H1 (cell line): ENCODE data around the gene FGD5. TPM values are rescaled to one million over a fixed set of nuclear protein-coding genes. Genes with fewer than 3 reads are reported as not detected.

Source experiments
- CTCF ChIA-PET: fragments of 300-600 bp; sonication (Branson Sonifier 250); formaldehyde crosslinking; loops from one replicate; lab custom pipeline; 2021; ENCODE audit not compliant: partially characterized antibody; lab: Charles Lee
- POLR2A ChIA-PET: fragments of 300-600 bp; sonication (Branson Sonifier 250); formaldehyde crosslinking; loops from one replicate; lab custom pipeline; 2021; ENCODE audit warnings: inconsistent platforms; ENCODE audit not compliant: partially characterized antibody; lab: Charles Lee
- DNase-seq, 2 experiments: peaks; one replicate each; pipeline versions ENCODE4 v3.0.0 to v3.0.0-alpha.2; 2010 to 2022; ENCODE audit warnings: low spot score in 2 of 2, low read depth in 1 of 2, mixed read lengths in 1 of 2
- FAIRE-seq: peaks from 2 replicates; lab custom pipeline; 2011; peaks lifted over from hg19 to GRCh38; lab: Jason Lieb, UNC
- H2AFZ ChIP-seq: 2 replicates; pipeline ENCODE4 v1.8.1; 2012; ENCODE audit warnings: low read length, inconsistent platforms
- H2AK5ac ChIP-seq: 2 replicates; pipeline ENCODE4 v1.6.1; 2013; ENCODE audit warnings: low read depth, low read length
- H2BK120ac ChIP-seq: replicated peaks from 2 replicates; pipeline ENCODE3; 2013; ENCODE audit warnings: low read depth, low read length, inconsistent platforms
- H2BK12ac ChIP-seq: 2 replicates; pipeline ENCODE4 v1.6.1; 2013; ENCODE audit warnings: low read depth, low read length
- H2BK15ac ChIP-seq: 2 replicates; pipeline ENCODE4 v1.6.1; 2013; ENCODE audit warnings: low read length
- H2BK20ac ChIP-seq: 2 replicates; pipeline ENCODE4 v1.6.1; 2013; ENCODE audit warnings: low read length
- H2BK5ac ChIP-seq: 2 replicates; pipeline ENCODE4 v1.6.1; 2013; ENCODE audit warnings: low read depth, low read length
- H3K14ac ChIP-seq: 2 replicates; pipeline ENCODE4 v1.6.1; 2013; ENCODE audit warnings: inconsistent platforms; ENCODE audit not compliant: insufficient read length
- H3K18ac ChIP-seq: 2 replicates; pipeline ENCODE4 v1.6.1; 2013; ENCODE audit warnings: low read length; ENCODE audit errors: extremely low read depth
- H3K23ac ChIP-seq: 2 replicates; pipeline ENCODE4 v1.6.1; 2013; ENCODE audit warnings: inconsistent platforms; ENCODE audit not compliant: insufficient read length
- H3K23me2 ChIP-seq: 2 replicates; pipeline ENCODE4 v1.6.1; 2013; ENCODE audit warnings: low read depth, low read length
- H3K27ac ChIP-seq: 2 replicates; pipeline ENCODE4 v1.6.1; 2011; ENCODE audit warnings: low read depth, low read length, inconsistent platforms
- H3K27me3 ChIP-seq, 4 experiments: replicated peaks in 1 of 4; 1 replicate in 1 of 4; 2 replicates in 3 of 4; pipeline versions ENCODE4 v1.6.1 to v1.8.1; 2011 to 2013; ENCODE audit warnings: low read length in 3 of 4, mild to moderate bottlenecking in 3 of 4, inconsistent platforms in 2 of 4, mixed read lengths in 2 of 4, moderate library complexity in 1 of 4; ENCODE audit not compliant: control insufficient read depth in 3 of 4, insufficient read depth in 3 of 4; ENCODE audit errors: extremely low read depth in 1 of 4
- H3K36me3 ChIP-seq, 4 experiments: 2 replicates each; pipeline versions ENCODE4 v1.6.1 to v1.8.1; 2011 to 2013; ENCODE audit warnings: mild to moderate bottlenecking in 4 of 4, low read length in 3 of 4, moderate library complexity in 2 of 4, control low read depth in 1 of 4, inconsistent platforms in 1 of 4; ENCODE audit not compliant: insufficient read depth in 4 of 4, control insufficient read depth in 2 of 4
- H3K4ac ChIP-seq: replicated peaks from 2 replicates; pipeline ENCODE3; 2013; ENCODE audit warnings: low read length, low read depth, mixed read lengths, inconsistent platforms; ENCODE audit not compliant: insufficient read length
- H3K4me1 ChIP-seq, 4 experiments: replicated peaks in 1 of 4; 1 replicate in 1 of 4; 2 replicates in 3 of 4; pipeline versions ENCODE4 v1.6.1 to v1.8.1; 2011 to 2013; ENCODE audit warnings: low read length in 3 of 4, inconsistent platforms in 2 of 4, mixed read lengths in 1 of 4; ENCODE audit not compliant: insufficient read depth in 4 of 4, control insufficient read depth in 3 of 4
- H3K4me2 ChIP-seq, 2 experiments: 2 replicates each; pipeline versions ENCODE4 v1.6.1 to v1.8.1; 2011 to 2013; ENCODE audit warnings: low read depth in 2 of 2, low read length in 2 of 2, control low read depth in 1 of 2, inconsistent platforms in 1 of 2, mild to moderate bottlenecking in 1 of 2; ENCODE audit not compliant: insufficient read depth in 1 of 2
- H3K4me3 ChIP-seq, 4 experiments: fragments of 200-600, 300-600 bp in 1 of 4; sonication (generic), shearing (Covaris generic), sonication (Bioruptor Twin) in 1 of 4; 2 replicates each; pipeline versions ENCODE4 v1.5.1 to v1.8.1; 2011 to 2016; ENCODE audit warnings: low read length in 4 of 4, low read depth in 3 of 4, control low read depth in 2 of 4, inconsistent platforms in 2 of 4, mild to moderate bottlenecking in 2 of 4, mixed read lengths in 1 of 4, moderate library complexity in 1 of 4; ENCODE audit not compliant: insufficient read depth in 2 of 4; ENCODE audit errors: extremely low read depth in 1 of 4
- H3K56ac ChIP-seq: replicated peaks from 2 replicates; pipeline ENCODE3; 2013; ENCODE audit warnings: low read depth, mild to moderate bottlenecking, mixed read lengths, low read length, inconsistent platforms; ENCODE audit not compliant: insufficient read length
- H3K79me1 ChIP-seq: 2 replicates; pipeline ENCODE4 v1.6.1; 2013; ENCODE audit warnings: low read depth, low read length, control low read depth
- H3K79me2 ChIP-seq, 2 experiments: 2 replicates each; pipeline versions ENCODE4 v1.6.1 to v1.8.1; 2012 to 2013; ENCODE audit warnings: low read length in 2 of 2, mild to moderate bottlenecking in 2 of 2, inconsistent platforms in 1 of 2; ENCODE audit not compliant: insufficient read depth in 2 of 2, control insufficient read depth in 1 of 2
- H3K9ac ChIP-seq, 4 experiments: replicated peaks in 1 of 4; 1 replicate in 1 of 4; 2 replicates in 3 of 4; pipeline versions ENCODE4 v1.6.1 to v1.8.1; 2011 to 2013; ENCODE audit warnings: low read depth in 3 of 4, low read length in 3 of 4, control low read depth in 2 of 4, mild to moderate bottlenecking in 2 of 4, moderate library complexity in 2 of 4, inconsistent platforms in 1 of 4; ENCODE audit errors: extremely low read depth in 1 of 4
- H3K9me3 ChIP-seq, 2 experiments: 2 replicates each; pipeline versions ENCODE4 v1.6.1 to v1.8.1; 2012 to 2013; ENCODE audit warnings: mild to moderate bottlenecking in 2 of 2, moderate library complexity in 2 of 2, control low read depth in 1 of 2, inconsistent platforms in 1 of 2, low read depth in 1 of 2, low read length in 1 of 2, mixed read lengths in 1 of 2; ENCODE audit not compliant: insufficient read depth in 2 of 2
- H4K20me1 ChIP-seq, 2 experiments: replicated peaks in 1 of 2; 2 replicates each; pipeline versions ENCODE3 to v1.8.1; 2011 to 2013; ENCODE audit warnings: inconsistent platforms in 2 of 2, low read length in 2 of 2, mild to moderate bottlenecking in 1 of 2; ENCODE audit not compliant: insufficient read depth in 2 of 2, control insufficient read depth in 1 of 2
- H4K5ac ChIP-seq: 2 replicates; pipeline ENCODE4 v1.6.1; 2013; ENCODE audit warnings: low read length, low read depth, mixed read lengths, inconsistent platforms; ENCODE audit not compliant: insufficient read length
- H4K8ac ChIP-seq: 2 replicates; pipeline ENCODE4 v1.8.0; 2013; ENCODE audit warnings: mild to moderate bottlenecking, moderate library complexity, low read length, inconsistent platforms; ENCODE audit not compliant: insufficient read depth; ENCODE audit errors: extremely low read depth
- H4K91ac ChIP-seq: replicated peaks from 2 replicates; pipeline ENCODE3; 2013; ENCODE audit warnings: low read length, mixed read lengths, inconsistent platforms; ENCODE audit not compliant: insufficient read length
- CBX8 ChIP-seq: fragments of 300-800, 300-1000 bp; sonication (generic); IDR thresholded peaks from 2 replicates; pipeline ENCODE4 v1.7.1; 2016; ENCODE audit warnings: low read depth, low read length, borderline replicate concordance
- MAFK ChIP-seq: IDR thresholded peaks from 2 replicates; pipeline ENCODE4 v1.6.1; 2012; ENCODE audit warnings: low read depth, mild to moderate bottlenecking, improper control_type of control experiment, low read length
- RFX5 ChIP-seq: IDR thresholded peaks from 2 replicates; pipeline ENCODE4 v1.6.1; 2011; ENCODE audit warnings: low read depth, low read length, improper control_type of control experiment, borderline replicate concordance
- RNF2 ChIP-seq: fragments of 200-900, 300-1000 bp; sonication (generic); IDR thresholded peaks from 2 replicates; pipeline ENCODE4 v1.7.1; 2016; ENCODE audit warnings: borderline replicate concordance, low read depth, mild to moderate bottlenecking, antibody characterized with exemption, low read length; ENCODE audit not compliant: poor library complexity, severe bottlenecking; ENCODE audit errors: missing control alignments
- SAP30 ChIP-seq: fragments of 300-600 bp; sonication (generic); IDR thresholded peaks from 2 replicates; pipeline ENCODE4 v1.7.1; 2012; ENCODE audit warnings: low read length, moderate library complexity, mild to moderate bottlenecking, inconsistent platforms; ENCODE audit not compliant: insufficient read depth, insufficient replicate concordance
- SIN3A ChIP-seq, 2 experiments: IDR thresholded peaks in 1 of 2; conservative IDR thresholded peaks in 1 of 2; 2 replicates each; pipeline ENCODE4 v1.6.1; 2011 to 2012; ENCODE audit warnings: low read length in 2 of 2, improper control_type of control experiment in 1 of 2, low read depth in 1 of 2, mild to moderate bottlenecking in 1 of 2
- WGBS, 2 experiments: shearing (Covaris generic) in 1 of 2; methylation state at CpG; one replicate each; pipeline versions ENCODE4 v1.1.6 to v1.1.7; 2013 to 2015; ENCODE audit warnings: low lambda C conversion rate in 2 of 2, mixed read lengths in 2 of 2, inconsistent platforms in 1 of 2, low coverage in 1 of 2, missing lambda C conversion rate in 1 of 2; ENCODE audit not compliant: insufficient replicate concordance in 2 of 2, insufficient coverage in 1 of 2, insufficient read length in 1 of 2; ENCODE audit errors: extremely low coverage in 1 of 2, missing lambda C conversion rate in 1 of 2; 5-methylcytosine and 5-hydroxymethylcytosine counted together
- polyA plus RNA-seq, 7 experiments: library from polyadenylated mRNA; depleted of rRNA in 3 of 7; stranded (reverse) in 5 of 7; unstranded in 2 of 7; fragments of >200 nt in 5 of 7; fragments of 200-250 nt in 2 of 7; gene quantifications; 1 replicate in 5 of 7; 2 replicates in 1 of 7; 4 replicates in 1 of 7; pipeline versions ENCODE4 v1.2.1 to v1.2.3, GENCODE V29; 2011 to 2013; ENCODE audit warnings: missing spikeins in 2 of 7, mixed read lengths in 2 of 7
- total RNA-seq: library from RNA; stranded (reverse); fragmentation: NEBNext Ultra II Directional; extraction: Animal tissue kit (Norgen Biotek cat#: 25700); gene quantifications from 2 replicates; pipeline ENCODE4 v1.2.1, GENCODE V29; 2021
- TF ChIP-seq, protein P1 (sequence below), 3 experiments: IDR thresholded peaks; 1 replicate in 2 of 3; 2 replicates in 1 of 3; pipeline versions ENCODE4 v1.5.1 to v1.6.1; 2011; ENCODE audit warnings: low read length in 3 of 3, mild to moderate bottlenecking in 3 of 3, inconsistent platforms in 2 of 3, low read depth in 1 of 3, moderate library complexity in 1 of 3; ENCODE audit not compliant: insufficient read depth in 1 of 3; ENCODE audit errors: control extremely low read depth in 1 of 3
- TF ChIP-seq, protein P2 (sequence below): IDR thresholded peaks from 2 replicates; pipeline ENCODE4 v1.6.1; 2011; ENCODE audit warnings: low read length, improper control_type of control experiment

The FGD5 gene
- total and polyA plus RNA-seq, 2 of the 8 experiments (the other 6 are each of a cell fraction or from before 2014, with no cell fraction given): 4.7 to 14.3 TPM

DNA sequence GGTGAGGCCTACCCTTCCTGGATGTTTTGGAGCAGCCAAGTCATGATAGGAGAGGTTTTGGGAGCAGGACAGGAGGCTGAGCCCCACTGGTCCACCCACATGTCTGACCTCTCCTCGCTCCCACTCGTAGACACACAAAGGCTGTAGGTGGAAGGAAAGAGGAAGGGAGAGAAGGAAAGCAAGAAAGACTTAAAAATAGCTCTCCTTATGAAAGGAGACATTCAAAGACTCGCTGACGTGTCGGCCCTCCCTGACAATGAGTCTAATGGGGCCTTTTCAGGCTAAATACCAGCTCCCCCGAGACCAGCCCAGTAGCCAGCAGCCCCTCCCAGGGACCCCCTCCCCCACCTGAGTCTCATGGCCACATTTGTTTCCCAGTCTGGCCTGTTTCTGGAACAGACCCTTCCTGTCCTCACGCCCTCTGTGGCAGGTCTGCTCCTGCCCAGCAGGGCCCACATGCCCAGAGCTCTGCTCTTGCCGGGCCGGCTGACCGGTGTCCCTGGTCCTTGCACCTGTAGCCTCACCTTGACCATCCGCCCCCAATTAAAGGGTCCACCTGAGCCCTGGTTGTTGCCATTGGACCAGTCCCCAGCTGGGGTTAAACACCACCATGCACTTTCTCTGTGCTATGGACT is 49.3 kb downstream of the FGD5 start:
- Histone ChIP-seq H3K23ac (no peak overlapping the region), H4K20me1 (no peaks in the 10 kb centered on the region), H3K9me3 (no peaks in the 10 kb centered on the region), H2BK120ac (no peak overlapping the region), H3K27me3 (no peaks in the 10 kb centered on the region), H2AK5ac (no peak overlapping the region), H3K79me1 (no peaks in the 10 kb centered on the region; the same call in none of the 2 replicates), H3K9ac (no peak overlapping the region), H2AFZ (no peak overlapping the region), H3K4ac (no peak overlapping the region), H2BK12ac (peak overlapping the region; percentile 52; the same call in 1 of the 2 replicates), H4K8ac (no peak overlapping the region), H4K91ac (no peak overlapping the region), H3K79me2 (no peaks in the 10 kb centered on the region), H3K36me3 (no peaks in the 10 kb centered on the region), H3K56ac (no peak overlapping the region), H2BK15ac (no peak overlapping the region), H3K4me2 (no peak overlapping the region), H3K4me1 (peaks cover 4 to 14% (median 12%) of the 10 kb centered on the region in 4 experiments), H2BK5ac (no peak overlapping the region), H3K14ac (no peak overlapping the region), H3K23me2 (no peaks in the 10 kb centered on the region), H3K27ac (no peak overlapping the region), H2BK20ac (no peak overlapping the region), H3K18ac (no peak overlapping the region), H4K5ac (no peak overlapping the region), H3K4me3 (no peak overlapping the region)
- POLR2A ChIA-PET: no interaction called here
- CTCF ChIA-PET: interaction anchor here (0.8 to 2.8 kb wide), 6 partner anchors 10 to 87 kb away, joined by 3 to 8 read pairs (median 3); no protein-coding TSS in a partner anchor
- FAIRE-seq: no peak
- no peak for DNase-seq
- WGBS, 2 experiments: 87% methylated on average over 11 of the region's 11 CpGs; no CpG with 5 or more reads in 1 of the 2 experiments
- TF ChIP-seq, protein P1, sequence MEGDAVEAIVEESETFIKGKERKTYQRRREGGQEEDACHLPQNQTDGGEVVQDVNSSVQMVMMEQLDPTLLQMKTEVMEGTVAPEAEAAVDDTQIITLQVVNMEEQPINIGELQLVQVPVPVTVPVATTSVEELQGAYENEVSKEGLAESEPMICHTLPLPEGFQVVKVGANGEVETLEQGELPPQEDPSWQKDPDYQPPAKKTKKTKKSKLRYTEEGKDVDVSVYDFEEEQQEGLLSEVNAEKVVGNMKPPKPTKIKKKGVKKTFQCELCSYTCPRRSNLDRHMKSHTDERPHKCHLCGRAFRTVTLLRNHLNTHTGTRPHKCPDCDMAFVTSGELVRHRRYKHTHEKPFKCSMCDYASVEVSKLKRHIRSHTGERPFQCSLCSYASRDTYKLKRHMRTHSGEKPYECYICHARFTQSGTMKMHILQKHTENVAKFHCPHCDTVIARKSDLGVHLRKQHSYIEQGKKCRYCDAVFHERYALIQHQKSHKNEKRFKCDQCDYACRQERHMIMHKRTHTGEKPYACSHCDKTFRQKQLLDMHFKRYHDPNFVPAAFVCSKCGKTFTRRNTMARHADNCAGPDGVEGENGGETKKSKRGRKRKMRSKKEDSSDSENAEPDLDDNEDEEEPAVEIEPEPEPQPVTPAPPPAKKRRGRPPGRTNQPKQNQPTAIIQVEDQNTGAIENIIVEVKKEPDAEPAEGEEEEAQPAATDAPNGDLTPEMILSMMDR (IDR thresholded peaks at IDR 0.05; ENCODE audit: control extremely low read depth in 1 of 3, insufficient read depth in 1 of 3, low read depth in 1 of 3, low read length in 3 of 3): no peak
- no peak for TF ChIP-seq SAP30
- no peak for TF ChIP-seq SIN3A (conservative IDR thresholded peaks at IDR 0.05 in 1 of 2, IDR thresholded peaks at IDR 0.05 in 1 of 2; ENCODE audit: low read depth in 1 of 2, low read length in 2 of 2)
- TF ChIP-seq RNF2: no peak
- TF ChIP-seq MAFK: no peak
- TF ChIP-seq RFX5: no peak
- TF ChIP-seq, protein P2, sequence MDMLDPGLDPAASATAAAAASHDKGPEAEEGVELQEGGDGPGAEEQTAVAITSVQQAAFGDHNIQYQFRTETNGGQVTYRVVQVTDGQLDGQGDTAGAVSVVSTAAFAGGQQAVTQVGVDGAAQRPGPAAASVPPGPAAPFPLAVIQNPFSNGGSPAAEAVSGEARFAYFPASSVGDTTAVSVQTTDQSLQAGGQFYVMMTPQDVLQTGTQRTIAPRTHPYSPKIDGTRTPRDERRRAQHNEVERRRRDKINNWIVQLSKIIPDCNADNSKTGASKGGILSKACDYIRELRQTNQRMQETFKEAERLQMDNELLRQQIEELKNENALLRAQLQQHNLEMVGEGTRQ: no peak
- no peak for TF ChIP-seq CBX8
